Measurements from ENCODE around the gene MAF.

Gene MAF

DNA sequence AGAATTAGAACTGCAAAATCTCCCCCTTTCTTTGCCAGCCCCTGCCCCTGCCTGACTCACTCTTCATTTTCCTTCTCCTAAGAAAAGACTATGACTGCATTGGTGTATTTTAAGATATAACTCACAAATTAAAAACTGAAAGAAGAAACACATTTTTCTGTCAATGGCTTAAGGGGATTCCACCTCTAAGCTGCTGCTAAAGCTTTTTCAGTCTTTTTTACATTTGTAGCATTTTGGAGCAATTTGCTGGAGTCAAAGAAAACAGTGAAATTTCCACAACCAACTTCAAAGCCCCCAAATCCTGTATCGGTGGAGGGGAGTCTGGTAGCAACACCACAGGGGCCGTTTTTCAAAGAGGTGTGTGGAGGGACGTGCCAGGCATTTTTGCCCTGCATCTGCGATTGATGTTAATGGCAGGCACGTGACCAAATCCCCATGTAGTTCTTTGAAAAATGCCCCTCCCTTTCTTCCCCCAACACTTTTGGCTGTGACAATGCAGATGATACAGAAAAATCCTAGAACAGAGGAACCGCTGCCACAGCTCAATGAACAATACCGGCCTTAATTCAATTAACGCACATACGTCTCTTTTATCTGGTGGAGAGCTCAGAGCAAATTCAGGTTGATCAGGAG, 28.5 kb downstream of the MAF start:
- Histone ChIP-seq H3K9me3 (ENCODE audit: severe bottlenecking) (no peaks in the 10 kb centered on the region), H3K27ac (no peak overlapping the region), H3K4me3 (ENCODE audit: low read depth, low read length) (no peak overlapping the region), H3K36me3 (no peaks in the 10 kb centered on the region), H3K27me3 (ENCODE audit: insufficient read depth, low read depth, severe bottlenecking) (peaks cover 59% of the 10 kb centered on the region)
- no peak for DNase-seq
- no peak for TF ChIP-seq CTCF (IDR thresholded peaks at IDR 0.05; ENCODE audit: low read depth, low read length)

DNA sequence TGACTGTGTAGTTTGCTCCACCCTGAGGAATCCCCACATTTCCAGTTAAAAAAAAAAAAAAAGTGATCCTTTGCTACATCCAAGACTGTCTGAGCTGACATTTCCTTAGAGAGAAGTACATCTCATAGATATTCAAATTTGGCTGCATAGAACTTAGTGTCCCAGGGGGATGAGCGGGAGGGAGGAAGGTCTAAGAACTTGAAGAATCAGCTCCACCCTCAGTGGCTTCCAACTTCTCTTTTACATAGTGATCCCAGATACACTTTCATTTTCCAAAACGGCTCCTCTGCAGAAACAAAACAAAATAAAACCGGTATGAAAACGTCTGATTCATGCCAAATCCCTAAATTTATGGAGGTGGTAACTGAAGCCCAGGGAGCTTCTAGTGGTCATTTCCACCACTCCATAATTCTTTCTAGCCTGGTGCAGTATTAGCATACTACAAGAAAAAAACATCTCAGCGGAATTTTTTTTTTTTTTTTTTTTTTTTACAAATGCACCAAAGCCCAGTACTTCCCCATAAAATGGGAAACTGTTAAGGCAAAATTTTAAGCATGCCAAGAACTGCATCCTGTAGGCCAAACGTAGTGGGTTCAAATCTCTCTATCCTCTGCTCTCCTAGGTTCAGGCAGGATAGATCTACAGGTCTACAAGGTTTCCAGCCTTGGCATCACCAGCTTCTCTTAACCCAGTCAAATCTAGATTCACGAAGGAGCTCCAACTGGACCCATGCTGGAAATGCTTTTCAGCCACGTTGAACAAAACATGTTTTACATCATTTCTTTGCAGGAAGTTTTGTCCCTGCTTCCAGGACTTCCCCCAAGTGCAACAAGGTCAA, 29.3 kb downstream of the MAF start:
- peaks cover 59% of the 10 kb centered on the region for H3K27me3 ChIP-seq (ENCODE audit: insufficient read depth, low read depth, severe bottlenecking)
- no peak for DNase-seq
- no peak for TF ChIP-seq CTCF (IDR thresholded peaks at IDR 0.05; ENCODE audit: low read depth, low read length)
- no peaks in the 10 kb centered on the region for H3K36me3 ChIP-seq
- H3K27ac ChIP-seq, result no peak overlapping the region
- H3K9me3 ChIP-seq (ENCODE audit: severe bottlenecking), result no peaks in the 10 kb centered on the region
- H3K4me3 ChIP-seq (ENCODE audit: low read depth, low read length), result no peak overlapping the region

DNA sequence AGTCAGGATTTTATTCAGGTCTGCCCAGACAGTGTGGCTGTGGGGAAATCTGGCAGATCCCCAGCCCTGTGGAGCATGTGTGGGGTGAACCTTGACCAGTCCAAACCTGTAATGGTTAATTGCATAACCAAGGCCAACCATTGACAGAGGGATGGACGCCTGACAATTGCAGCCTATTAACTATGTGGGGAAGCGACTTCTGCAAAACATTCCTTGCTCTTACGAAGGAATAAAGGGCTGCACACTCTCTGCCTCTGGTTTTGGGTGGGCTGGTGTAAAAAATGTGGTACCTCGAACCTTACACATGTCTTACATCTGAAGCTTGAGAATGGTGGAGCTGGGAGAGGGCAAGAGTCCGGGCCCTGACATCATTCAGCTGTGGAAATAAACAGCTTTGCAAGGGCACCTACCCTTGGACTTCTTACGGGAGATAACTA, 35.8 kb downstream of the MAF start:
- H3K27ac ChIP-seq, result no peak overlapping the region
- H3K36me3 ChIP-seq, result no peaks in the 10 kb centered on the region
- no peak overlapping the region for H3K4me3 ChIP-seq (ENCODE audit: low read depth, low read length)
- no peak for DNase-seq
- H3K9me3 ChIP-seq (ENCODE audit: severe bottlenecking), result no peaks in the 10 kb centered on the region
- no peak for TF ChIP-seq CTCF (IDR thresholded peaks at IDR 0.05; ENCODE audit: low read depth, low read length)
- peaks cover 42% of the 10 kb centered on the region for H3K27me3 ChIP-seq (ENCODE audit: insufficient read depth, low read depth, severe bottlenecking)

DNA sequence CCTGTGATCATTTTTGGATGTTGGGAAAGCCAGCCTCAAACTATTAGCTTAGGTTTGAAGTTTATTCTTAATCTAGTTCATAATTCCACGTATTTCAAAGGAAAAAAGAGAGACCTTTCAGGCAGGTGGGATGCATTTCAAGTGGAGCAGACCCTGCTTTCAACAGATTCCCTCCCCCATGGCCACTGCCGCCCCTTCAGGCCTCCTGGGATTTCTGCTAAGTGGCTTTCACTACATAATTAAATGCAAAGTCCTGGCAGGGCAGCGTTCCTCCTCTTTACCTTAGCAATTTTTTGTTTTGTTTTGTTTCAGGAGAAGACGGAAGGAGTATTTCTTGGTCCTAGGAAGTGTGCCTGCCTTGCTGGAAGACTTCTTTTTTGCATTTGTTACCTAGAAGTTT, 36.6 kb downstream of the MAF start:
- DNase-seq, result no peak
- no peaks in the 10 kb centered on the region for H3K9me3 ChIP-seq (ENCODE audit: severe bottlenecking)

DNA sequence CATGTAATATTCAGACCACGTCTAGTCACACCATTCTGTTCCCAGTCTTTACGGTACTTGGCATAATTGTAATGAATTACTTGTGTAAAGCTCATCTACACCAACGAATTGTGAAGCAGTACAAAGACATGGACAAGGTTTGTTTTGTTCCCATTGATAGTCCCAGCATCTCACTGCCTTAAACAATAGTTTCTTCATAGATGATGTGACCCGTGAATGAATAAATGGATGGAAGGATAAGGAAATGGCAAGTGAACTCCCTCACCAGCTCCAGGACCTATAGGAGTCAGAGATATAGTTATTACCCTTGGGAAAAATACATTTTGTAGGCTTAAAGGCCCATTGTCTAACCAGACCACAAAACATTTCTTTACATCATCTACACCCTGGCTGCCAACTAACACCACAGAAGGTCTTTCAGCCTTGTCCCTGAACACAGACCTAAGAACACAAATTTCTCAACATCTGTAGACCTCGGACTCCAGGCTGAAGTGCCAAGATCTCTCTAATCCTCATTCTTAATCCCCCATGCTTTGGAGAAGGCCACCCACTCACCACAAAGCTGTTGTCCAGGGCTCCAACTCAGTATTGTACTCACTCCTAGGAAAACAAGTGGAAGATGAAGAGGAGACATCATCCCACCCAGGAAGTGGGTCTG, 38.2 kb downstream of the MAF start:
- Histone ChIP-seq H3K27ac (no peak overlapping the region), H3K9me3 (ENCODE audit: severe bottlenecking) (no peaks in the 10 kb centered on the region), H3K27me3 (ENCODE audit: insufficient read depth, low read depth, severe bottlenecking) (peaks cover 44% of the 10 kb centered on the region), H3K4me3 (ENCODE audit: low read depth, low read length) (no peak overlapping the region), H3K36me3 (no peaks in the 10 kb centered on the region)
- DNase-seq, result no peak
- no peak for TF ChIP-seq CTCF (IDR thresholded peaks at IDR 0.05; ENCODE audit: low read depth, low read length)

More for the DNA sequence above, 36.6 kb downstream of the MAF start:
- Histone ChIP-seq H3K27ac (no peak overlapping the region), H3K27me3 (ENCODE audit: insufficient read depth, low read depth, severe bottlenecking) (peaks cover 42% of the 10 kb centered on the region), H3K36me3 (no peaks in the 10 kb centered on the region), H3K4me3 (ENCODE audit: low read depth, low read length) (no peak overlapping the region)
- no peak for TF ChIP-seq CTCF (IDR thresholded peaks at IDR 0.05; ENCODE audit: low read depth, low read length)

Data from WERI-Rb-1 (cell line).